Measurements from ENCODE around the gene INPP5B. TPM values are rescaled to one million over a fixed set of nuclear protein-coding genes. Genes with fewer than 3 reads are reported as not detected.
A peak's percentile ranks its signal among the peaks of the same experiment; 100 is the strongest.

Gene INPP5B
- total and polyA plus RNA-seq, 9 of the 15 experiments (the other 6 are each of a cell fraction or from before 2014, with no cell fraction given) = 14.1 to 28.7 (median 20.9) TPM

- TF ChIP-seq ELF4 (CRISPR knock-in tag; IDR thresholded peaks at IDR 0.05) = peak; percentile 34; the same call in 1 of the 2 replicates
- TF ChIP-seq, protein P1, sequence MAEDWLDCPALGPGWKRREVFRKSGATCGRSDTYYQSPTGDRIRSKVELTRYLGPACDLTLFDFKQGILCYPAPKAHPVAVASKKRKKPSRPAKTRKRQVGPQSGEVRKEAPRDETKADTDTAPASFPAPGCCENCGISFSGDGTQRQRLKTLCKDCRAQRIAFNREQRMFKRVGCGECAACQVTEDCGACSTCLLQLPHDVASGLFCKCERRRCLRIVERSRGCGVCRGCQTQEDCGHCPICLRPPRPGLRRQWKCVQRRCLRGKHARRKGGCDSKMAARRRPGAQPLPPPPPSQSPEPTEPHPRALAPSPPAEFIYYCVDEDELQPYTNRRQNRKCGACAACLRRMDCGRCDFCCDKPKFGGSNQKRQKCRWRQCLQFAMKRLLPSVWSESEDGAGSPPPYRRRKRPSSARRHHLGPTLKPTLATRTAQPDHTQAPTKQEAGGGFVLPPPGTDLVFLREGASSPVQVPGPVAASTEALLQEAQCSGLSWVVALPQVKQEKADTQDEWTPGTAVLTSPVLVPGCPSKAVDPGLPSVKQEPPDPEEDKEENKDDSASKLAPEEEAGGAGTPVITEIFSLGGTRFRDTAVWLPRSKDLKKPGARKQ (CRISPR knock-in tag; IDR thresholded peaks at IDR 0.05) = no peak
- no peak for TF ChIP-seq ZNF695 (CRISPR knock-in tag; IDR thresholded peaks at IDR 0.05)
- peak; percentile 91 for TF ChIP-seq MYC (IDR thresholded peaks at IDR 0.05; ENCODE audit: low read depth, low read length)
- TF ChIP-seq MYC (CRISPR knock-in tag; IDR thresholded peaks at IDR 0.05; ENCODE audit: borderline replicate concordance, low read depth) = peak; percentile 90
- peak; percentile 48; the same call in 1 of the 2 replicates for TF ChIP-seq LEF1 (IDR thresholded peaks at IDR 0.05)
- TF ChIP-seq ZC3H11A (IDR thresholded peaks at IDR 0.05; ENCODE audit: low read depth, low read length) = no peak
- TF ChIP-seq CHD7 (IDR thresholded peaks at IDR 0.05; ENCODE audit: low read depth, low read length) = no peak
- 0 out of 2 replicates have a peak, but pooled peaks have one; percentile 11 for TF ChIP-seq ZNF431 (CRISPR knock-in tag; IDR thresholded peaks at IDR 0.05)
- TF ChIP-seq SIX5 (IDR thresholded peaks at IDR 0.05; ENCODE audit: borderline replicate concordance in 1 of 2, insufficient read depth in 1 of 2, low read depth in 1 of 2, low read length in 2 of 2) = peak; percentile 89 to 91
- TF ChIP-seq CEBPG (CRISPR knock-in tag; IDR thresholded peaks at IDR 0.05) = peak; percentile 97
- peak; percentile 89 to 97 for TF ChIP-seq CEBPG (tag; conservative IDR thresholded peaks at IDR 0.05 in 1 of 2, IDR thresholded peaks at IDR 0.05 in 1 of 2)
- TF ChIP-seq YY1 (IDR thresholded peaks at IDR 0.05; ENCODE audit: borderline replicate concordance in 1 of 3, control insufficient read depth in 1 of 3, extremely low read depth in 1 of 3, insufficient read depth in 3 of 3, insufficient read length in 1 of 3, insufficient replicate concordance in 2 of 3, low read depth in 1 of 3, low read length in 2 of 3) = peak; percentile 36 to 79 (median 79)
- TF ChIP-seq HNRNPK (IDR thresholded peaks at IDR 0.05; ENCODE audit: low read depth, low read length, poor library complexity, severe bottlenecking) = no peak
Measured at GRCh38 chr1:37946703-37947360, at the start of gene INPP5B (continued).

Measured in K562 (cell line).